Effector memory CD8-positive, alpha-beta T cell (primary cell): ENCODE results near the gene PUS3.
"Not testable (repeated sequence)": the region's sequence is repeated elsewhere in the genome, so short reads cannot be mapped to it uniquely, and the experiment has no call there.

Experiments used
- ATAC-seq: fragments of 150-1000 bp; cut with Tn5 transposase; replicated peaks from 2 replicates; pipeline ENCODE4 v1.10.0; 2021; ENCODE audit warnings: mild to moderate bottlenecking, moderate library complexity
- DNase-seq, 3 experiments: peaks; one replicate each; pipeline ENCODE4 v3.0.0; 2021
- H3K27ac Mint-ChIP-seq, 2 donors: one replicate each; pipeline ENCODE4 v1.8.0; 2022; ENCODE audit warnings: mild to moderate bottlenecking in 2 of 2, mixed read lengths in 2 of 2, moderate library complexity in 2 of 2
- H3K27me3 Mint-ChIP-seq, 2 donors: one replicate each; pipeline ENCODE4 v1.8.0; 2022; ENCODE audit warnings: mixed read lengths in 2 of 2
- H3K36me3 Mint-ChIP-seq: one replicate; pipeline ENCODE4 v1.8.0; 2022; ENCODE audit warnings: mild to moderate bottlenecking, moderate library complexity, mixed read lengths; ENCODE audit not compliant: insufficient read depth
- H3K4me1 Mint-ChIP-seq, 2 donors: one replicate each; pipeline ENCODE4 v1.8.0; 2022; ENCODE audit warnings: low read depth in 2 of 2, mixed read lengths in 2 of 2
- H3K4me3 Mint-ChIP-seq, 2 donors: one replicate each; pipeline ENCODE4 v1.8.0; 2022; ENCODE audit warnings: mild to moderate bottlenecking in 2 of 2, mixed read lengths in 2 of 2, moderate library complexity in 2 of 2
- H3K9me3 Mint-ChIP-seq, 2 donors: one replicate each; pipeline ENCODE4 v1.8.0; 2022; ENCODE audit warnings: mixed read lengths in 2 of 2

Gene PUS3

DNA sequence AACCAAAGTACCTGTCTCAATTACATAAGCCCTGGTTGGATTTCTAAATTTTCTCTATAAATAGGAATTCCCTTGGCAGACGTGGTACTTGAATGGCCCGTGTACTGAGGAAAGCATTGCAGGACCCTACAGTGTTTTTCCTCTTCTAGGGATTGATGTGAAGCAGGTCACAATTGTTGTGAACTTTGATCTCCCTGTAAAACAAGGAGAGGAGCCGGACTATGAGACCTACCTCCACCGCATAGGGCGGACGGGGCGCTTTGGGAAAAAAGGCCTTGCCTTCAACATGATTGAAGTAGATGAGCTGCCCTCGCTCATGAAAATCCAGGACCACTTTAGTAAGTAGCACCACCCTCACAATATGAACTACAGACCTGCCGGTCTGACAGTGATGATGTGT is 18.0 kb upstream of the PUS3 start:
- Mint-ChIP-seq H3K36me3 (no peaks in the 10 kb centered on the region), H3K27ac (no peak overlapping the region), H3K27me3 (peaks cover 41 to 63% of the 10 kb centered on the region in 2 donors), H3K9me3 (no peaks in the 10 kb centered on the region), H3K4me3 (no peak overlapping the region), H3K4me1 (peaks cover 0 to 1% of the 10 kb centered on the region in 2 donors)
- DNase-seq (no peak), ATAC-seq (no peak)

DNA sequence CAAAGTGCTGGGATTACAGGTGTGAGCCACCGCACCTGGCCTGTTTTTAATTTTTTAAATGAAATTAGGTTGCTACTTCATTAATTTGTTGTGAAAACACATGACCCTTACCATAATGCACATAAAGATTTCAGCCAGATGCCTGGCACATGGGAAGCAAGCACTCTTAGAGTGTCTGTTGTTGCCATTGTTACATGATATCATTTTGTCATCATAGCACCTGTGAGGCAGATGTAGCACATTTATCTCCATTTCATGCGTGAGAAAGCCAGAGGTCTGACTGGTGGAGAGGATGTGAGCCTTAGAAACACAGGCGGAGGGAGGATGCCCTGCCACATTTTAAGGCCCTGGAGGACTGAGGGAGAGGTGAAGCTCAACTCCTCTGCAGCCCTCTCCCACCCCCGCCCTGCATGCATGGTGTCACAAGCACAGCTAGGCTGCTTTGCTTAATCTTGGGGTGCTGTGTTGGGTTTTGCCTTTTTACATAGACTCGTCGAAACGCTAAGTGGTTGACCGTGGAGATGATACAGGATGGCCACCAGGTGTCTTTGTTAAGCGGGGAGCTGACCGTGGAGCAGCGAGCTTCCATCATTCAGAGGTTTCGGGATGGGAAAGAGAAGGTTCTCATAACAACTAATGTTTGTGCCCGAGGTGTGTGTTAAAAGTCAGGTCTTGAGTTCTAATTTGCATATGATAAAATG is 15.3 kb upstream of the PUS3 start:
- Mint-ChIP-seq H3K36me3 (no peaks in the 10 kb centered on the region), H3K4me1 (peaks cover 0 to 1% of the 10 kb centered on the region in 2 donors), H3K4me3 (no peak overlapping the region), H3K27ac (no peak overlapping the region), H3K9me3 (no peaks in the 10 kb centered on the region), H3K27me3 (peaks cover 47 to 49% of the 10 kb centered on the region in 2 donors)
- ATAC-seq = no peak
- DNase-seq = no peak

DNA sequence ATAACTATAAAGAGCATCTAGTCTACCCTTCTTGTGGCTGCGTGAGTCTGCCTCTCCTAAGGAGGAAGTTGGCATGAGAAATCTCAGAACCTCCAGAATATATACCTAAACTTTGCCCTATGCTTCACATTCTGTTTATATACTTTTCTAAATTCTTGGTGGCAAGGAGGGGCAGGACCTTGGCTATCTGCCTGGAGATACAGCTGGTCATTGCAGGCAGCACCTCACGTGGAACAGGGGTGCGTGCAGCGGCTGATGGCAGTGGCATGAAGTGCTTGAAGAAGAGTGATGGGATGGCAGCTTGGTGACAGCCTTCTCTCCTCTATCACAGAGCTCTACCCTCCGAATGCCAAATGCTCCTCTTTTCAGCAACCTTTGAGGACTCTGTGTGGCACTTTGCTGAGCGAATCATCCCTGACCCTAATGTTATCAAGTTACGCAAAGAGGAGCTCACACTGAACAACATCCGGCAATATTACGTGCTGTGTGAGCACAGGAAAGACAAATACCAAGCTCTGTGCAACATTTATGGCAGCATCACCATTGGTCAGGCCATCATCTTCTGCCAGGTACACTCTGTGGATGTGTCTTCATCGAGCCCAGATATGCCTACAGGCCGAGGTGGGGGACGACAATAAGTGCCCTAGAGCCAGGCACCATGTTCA is 13.8 kb upstream of the PUS3 start:
- Mint-ChIP-seq H3K36me3 (no peaks in the 10 kb centered on the region), H3K4me3 (no peak overlapping the region), H3K27ac (no peak overlapping the region), H3K9me3 (no peaks in the 10 kb centered on the region), H3K27me3 (peaks cover 50 to 57% of the 10 kb centered on the region in 2 donors), H3K4me1 (no peaks in the 10 kb centered on the region)
- ATAC-seq = no peak
- no peak for DNase-seq

DNA sequence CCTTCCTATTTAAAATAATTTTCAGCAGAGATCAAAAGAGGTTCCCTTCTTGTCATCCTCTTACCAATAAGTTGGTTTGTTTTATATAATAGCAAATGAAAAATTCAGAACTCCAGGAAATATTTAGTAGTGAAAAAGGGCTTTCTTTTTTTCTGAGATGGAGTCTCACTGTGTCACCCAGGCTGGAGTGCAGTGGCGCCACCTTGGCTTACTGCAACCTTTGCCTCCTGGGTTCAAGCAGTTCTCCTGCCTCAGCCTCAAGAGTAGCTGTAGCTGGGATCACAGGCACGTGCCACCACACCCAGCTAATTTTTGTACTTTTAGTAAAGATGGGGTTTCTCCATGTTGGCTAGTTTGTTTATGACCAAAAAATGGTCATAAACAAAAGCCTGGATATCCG is 11.6 kb upstream of the PUS3 start:
- H3K27ac Mint-ChIP-seq, ATAC-seq, H3K36me3 Mint-ChIP-seq, H3K9me3 Mint-ChIP-seq, H3K4me3 Mint-ChIP-seq, DNase-seq, H3K4me1 Mint-ChIP-seq: not testable (repeated sequence)
- H3K27me3 Mint-ChIP-seq = peaks cover 55 to 64% of the 10 kb centered on the region in 2 donors

DNA sequence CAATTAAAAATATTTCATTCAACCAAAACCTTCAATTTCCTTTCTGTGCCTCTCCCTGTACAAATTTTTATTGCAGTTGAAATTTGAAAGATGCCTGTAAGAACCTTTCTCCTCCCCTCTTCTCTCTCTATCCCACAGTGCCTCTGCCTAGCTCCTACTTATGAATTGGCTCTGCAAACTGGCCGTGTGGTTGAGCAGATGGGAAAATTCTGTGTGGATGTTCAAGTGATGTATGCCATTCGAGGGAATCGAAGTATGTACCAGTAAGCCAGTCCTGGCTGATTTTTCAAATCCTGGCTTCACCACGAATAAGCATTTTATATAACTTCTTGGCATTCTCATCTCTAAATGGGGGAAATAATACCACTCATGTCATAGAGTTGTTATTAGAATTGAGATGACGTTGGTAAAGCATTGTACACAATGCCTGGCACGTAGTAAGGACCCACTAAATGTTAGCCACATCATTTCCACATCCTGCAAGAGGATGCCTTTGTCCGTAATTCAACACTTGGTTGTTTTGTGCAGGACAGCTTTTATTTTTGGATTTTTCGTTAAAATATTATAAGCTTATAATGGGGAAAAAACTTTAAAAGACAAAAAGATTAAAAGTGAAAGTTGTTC is 7.3 kb upstream of the PUS3 start:
- Mint-ChIP-seq H3K4me1 (no peaks in the 10 kb centered on the region), H3K36me3 (no peaks in the 10 kb centered on the region), H3K27me3 (peaks cover 38 to 55% of the 10 kb centered on the region in 2 donors), H3K4me3 (no peak overlapping the region), H3K9me3 (no peaks in the 10 kb centered on the region), H3K27ac (no peak overlapping the region)
- ATAC-seq = no peak
- no peak for DNase-seq

DNA sequence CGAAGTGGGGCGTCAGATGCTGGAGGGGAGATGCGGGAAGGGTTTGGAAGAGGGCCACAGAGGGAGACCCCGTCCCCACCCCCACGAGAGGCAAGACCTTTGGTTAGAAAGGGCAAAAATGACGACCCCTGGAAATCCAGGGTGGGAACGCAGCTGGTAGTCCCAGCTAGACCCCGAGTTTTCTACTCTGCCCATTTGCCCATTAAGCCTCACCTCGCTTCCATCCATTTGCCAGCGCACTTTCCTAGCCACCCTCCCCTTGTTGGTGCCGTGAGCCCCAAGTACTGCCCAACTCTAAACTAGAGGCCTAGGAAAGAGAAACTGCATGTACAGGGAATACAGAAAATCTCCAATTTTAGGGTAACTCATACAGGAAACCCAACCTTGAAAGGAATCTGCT is 1.7 kb upstream of the PUS3 start:
- DNase-seq (no peak), ATAC-seq (no peak)
- Mint-ChIP-seq H3K27me3 (peaks cover 29 to 36% of the 10 kb centered on the region in 2 donors), H3K4me1 (peaks cover 11 to 26% of the 10 kb centered on the region in 2 donors), H3K36me3 (peaks cover 13% of the 10 kb centered on the region), H3K4me3 (peak overlapping the region; percentile 53 to 96), H3K9me3 (no peaks in the 10 kb centered on the region), H3K27ac (no peak overlapping the region)

DNA sequence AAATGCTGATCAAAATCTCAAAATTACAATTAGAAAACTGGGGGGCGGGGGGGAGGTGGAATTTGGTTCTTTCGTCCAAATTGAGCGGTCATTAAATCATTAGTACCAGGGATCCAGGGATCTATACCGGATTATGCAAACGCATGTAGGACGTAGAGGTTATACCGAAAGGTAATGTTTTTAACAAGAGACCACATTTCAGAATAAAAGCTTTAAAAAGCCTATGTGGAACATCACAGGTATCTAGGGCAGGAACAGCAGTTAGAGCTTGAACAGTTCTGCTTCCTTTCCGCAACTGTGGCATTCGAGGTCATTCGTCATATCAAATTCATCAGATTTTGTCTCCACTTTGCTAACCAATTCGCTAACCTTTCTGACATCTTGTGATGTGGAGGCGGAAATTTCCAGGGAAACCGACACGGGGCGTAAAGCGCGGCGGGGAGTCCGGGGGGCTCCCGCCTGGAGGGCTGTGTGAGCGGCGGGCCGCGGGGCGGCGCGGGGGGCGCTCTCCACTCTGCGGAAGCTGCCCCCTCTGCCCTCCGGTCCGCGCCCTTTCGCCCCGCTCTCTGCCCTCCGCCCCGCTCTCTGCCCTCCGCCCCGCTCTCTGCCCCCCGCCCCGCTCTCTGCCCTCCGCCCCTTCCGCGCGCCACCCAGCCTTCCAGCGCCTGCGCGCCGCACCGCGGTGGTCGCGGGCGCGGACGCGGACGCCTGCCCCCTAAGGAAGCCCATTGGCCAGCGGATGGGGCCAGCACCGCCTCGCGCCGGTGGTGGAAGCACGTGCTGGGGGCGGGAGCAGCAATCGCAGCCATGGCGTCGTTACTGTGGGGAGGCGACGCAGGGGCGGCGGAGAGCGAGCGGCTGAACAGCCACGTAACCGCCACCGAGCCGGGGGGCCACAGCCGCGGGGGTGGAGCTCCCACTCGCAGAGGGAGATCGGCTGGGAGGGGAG is 979 bp upstream of the PUS3 start, which contains the start of gene DDX25:
DDX25 (plus strand) TSS at position 798 of the 949 bp plus-strand sequence; CDS start at position 808, 10 bp downstream.
- H3K36me3 Mint-ChIP-seq = peaks cover 13% of the 10 kb centered on the region
- peaks cover 27 to 36% of the 10 kb centered on the region in 2 donors for H3K27me3 Mint-ChIP-seq
- no peaks in the 10 kb centered on the region for H3K9me3 Mint-ChIP-seq
- DNase-seq (peak in 1 of 3 experiments; percentile 5), ATAC-seq (peak; percentile 43)
- H3K4me1 Mint-ChIP-seq = peaks cover 11 to 30% of the 10 kb centered on the region in 2 donors
- peak within 1 kb of the TSS; percentile 81 to 94 for H3K27ac Mint-ChIP-seq
- H3K4me3 Mint-ChIP-seq = peak within 1 kb of the TSS; percentile 95 to 96

DNA sequence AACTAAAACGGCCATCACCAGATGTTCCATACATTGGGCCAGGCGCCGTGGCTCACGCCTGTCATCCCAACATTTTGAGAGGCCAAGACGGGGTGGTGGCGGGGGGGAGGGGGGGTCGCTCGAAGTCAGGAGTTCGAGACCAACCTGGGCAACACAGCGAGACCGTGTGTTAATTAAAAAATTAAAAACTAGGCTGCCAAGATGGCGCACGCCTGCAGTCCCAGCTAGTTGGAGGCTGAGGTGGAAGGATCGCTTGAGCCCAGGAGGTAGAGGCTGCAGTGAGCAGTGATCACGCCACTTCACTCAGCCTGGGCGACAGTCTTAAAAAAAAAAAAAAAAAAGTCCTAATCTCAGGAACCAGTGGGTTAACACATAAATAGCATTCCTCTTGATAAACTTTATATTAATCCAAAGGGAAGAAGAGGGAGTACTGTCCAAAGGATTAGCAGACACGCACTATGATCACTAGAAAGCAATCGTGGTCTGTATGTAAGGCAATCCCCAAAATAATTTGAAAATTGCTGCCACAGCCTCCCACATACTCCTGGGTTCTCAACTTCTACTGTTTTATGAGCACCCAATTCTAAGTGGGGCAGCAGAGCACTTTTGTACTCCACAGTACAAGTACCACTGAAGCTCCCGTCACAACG is 604 bp downstream of the PUS3 start:
- Mint-ChIP-seq H3K27ac (peak overlapping the region; percentile 81 to 94), H3K4me3 (peak overlapping the region; percentile 95 to 96), H3K36me3 (peaks cover 18% of the 10 kb centered on the region), H3K9me3 (no peaks in the 10 kb centered on the region), H3K4me1 (peaks cover 12 to 30% of the 10 kb centered on the region in 2 donors), H3K27me3 (peaks cover 27% of the 10 kb centered on the region in 2 donors)
- no peak for DNase-seq
- no peak for ATAC-seq

DNA sequence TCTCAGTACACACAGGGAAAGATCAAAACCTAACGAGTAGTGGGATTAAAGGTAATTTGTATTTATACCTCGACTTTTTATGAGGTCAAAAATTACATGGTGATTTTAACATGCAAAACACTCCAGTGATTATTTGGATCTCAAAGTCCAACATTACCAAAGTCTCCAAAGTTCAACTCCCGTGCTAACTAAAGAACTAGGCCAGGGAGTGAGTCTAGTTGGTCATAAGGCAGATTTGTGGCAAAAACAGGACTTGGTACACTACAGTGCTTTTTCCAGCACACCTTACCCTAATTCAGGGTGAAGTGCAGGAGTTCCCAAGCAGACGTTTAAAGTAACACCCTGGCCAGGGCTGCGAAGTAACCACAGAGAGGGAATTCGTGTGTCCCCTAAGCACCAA is 1.1 kb downstream of the PUS3 start:
- no peaks in the 10 kb centered on the region for H3K9me3 Mint-ChIP-seq

DNA sequence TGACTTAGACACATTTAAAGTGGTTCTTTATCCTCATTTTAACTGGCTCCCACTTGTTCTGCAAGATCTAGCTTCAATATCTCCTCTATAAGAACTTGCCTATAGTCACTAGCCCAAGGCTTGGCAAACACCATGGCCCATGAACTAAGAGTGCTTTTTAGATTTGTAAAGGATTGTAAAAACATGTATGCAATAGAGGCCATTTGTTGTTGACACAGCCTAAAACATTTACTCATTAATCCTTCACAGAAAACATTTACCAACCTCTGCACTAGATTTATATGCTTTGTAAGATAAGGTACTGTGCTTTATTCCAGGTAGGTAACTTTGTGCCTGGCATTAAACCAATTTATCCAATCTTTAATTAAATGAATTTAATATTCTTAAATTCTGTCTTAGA is 10.0 kb downstream of the PUS3 start:
- H3K36me3 Mint-ChIP-seq = peaks cover 35% of the 10 kb centered on the region
- no peak for ATAC-seq
- peaks cover 14 to 22% of the 10 kb centered on the region in 2 donors for H3K4me1 Mint-ChIP-seq
- H3K27ac Mint-ChIP-seq = peak overlapping the region in 1 of 2 donors; percentile 7
- H3K9me3 Mint-ChIP-seq = no peaks in the 10 kb centered on the region
- H3K4me3 Mint-ChIP-seq = no peak overlapping the region
- H3K27me3 Mint-ChIP-seq = no peaks in the 10 kb centered on the region
- no peak for DNase-seq

More for the DNA sequence above, 1.1 kb downstream of the PUS3 start:
- Mint-ChIP-seq H3K27me3 (peaks cover 27% of the 10 kb centered on the region in 2 donors), H3K36me3 (peaks cover 18% of the 10 kb centered on the region), H3K4me1 (peaks cover 12 to 34% of the 10 kb centered on the region in 2 donors), H3K4me3 (peak overlapping the region; percentile 95 to 96), H3K27ac (peak overlapping the region in 1 of 2 donors; percentile 22)
- DNase-seq (no peak), ATAC-seq (no peak)

DNA sequence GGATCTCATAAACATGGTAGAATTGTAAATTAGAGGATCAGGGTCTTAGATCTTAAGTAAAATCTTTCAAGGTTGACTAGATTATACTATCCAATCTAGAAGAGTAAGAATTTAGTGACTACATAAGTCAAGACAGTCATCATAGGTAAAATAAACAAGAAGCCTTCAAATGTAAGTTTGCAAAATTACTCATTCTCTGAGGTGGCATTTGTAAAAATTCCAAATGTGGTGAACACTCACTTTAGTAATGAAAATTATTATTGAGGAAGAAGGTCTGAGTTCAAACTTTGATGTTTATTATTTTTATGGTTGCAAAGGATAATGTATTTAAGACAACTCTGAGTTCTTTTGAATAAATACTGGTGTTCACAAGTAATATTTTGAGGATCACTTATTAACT is 10.9 kb downstream of the PUS3 start:
- Mint-ChIP-seq H3K4me1 (peaks cover 18 to 25% of the 10 kb centered on the region in 2 donors), H3K36me3 (peaks cover 39% of the 10 kb centered on the region), H3K27me3 (no peaks in the 10 kb centered on the region)

DNA sequence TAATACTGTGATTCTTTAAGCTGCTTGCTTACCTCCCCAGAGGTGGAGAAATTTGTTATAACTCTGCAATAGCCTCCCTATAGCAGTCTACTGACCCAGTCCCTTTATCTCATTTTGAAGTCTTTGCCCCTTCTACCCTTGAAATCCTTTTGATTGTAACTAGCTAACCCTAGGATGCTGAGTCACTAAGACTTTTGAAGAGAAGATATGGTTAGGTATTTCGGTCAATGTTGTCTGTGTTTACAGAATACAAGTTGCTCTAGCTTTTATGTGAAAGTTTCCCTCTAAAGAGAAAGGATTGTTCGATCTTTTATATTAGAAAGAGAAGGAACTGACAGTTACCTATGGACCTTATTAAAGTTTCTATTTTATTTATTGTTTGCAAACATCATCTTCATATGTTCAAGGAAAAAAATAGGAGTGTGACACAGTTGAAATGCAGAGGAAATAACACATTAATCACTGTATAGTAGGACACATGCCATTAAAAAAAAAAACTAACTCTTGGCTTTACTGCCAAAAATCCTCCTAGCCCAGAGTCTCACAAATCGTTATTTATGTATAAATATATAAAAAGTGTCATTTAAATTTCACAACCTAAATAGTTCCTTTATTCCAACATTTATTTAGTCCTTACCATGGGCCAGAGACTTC is 12.4 kb downstream of the PUS3 start:
- H3K36me3 Mint-ChIP-seq = peaks cover 46% of the 10 kb centered on the region
- no peak for DNase-seq
- no peak for ATAC-seq

More for the DNA sequence above, 10.9 kb downstream of the PUS3 start:
- Mint-ChIP-seq H3K27ac (peak overlapping the region in 1 of 2 donors; percentile 25), H3K9me3 (no peaks in the 10 kb centered on the region), H3K4me3 (no peak overlapping the region)
- ATAC-seq (no peak), DNase-seq (no peak)

More for the DNA sequence above, 12.4 kb downstream of the PUS3 start:
- no peaks in the 10 kb centered on the region for H3K27me3 Mint-ChIP-seq
- H3K4me1 Mint-ChIP-seq = peaks cover 21 to 27% of the 10 kb centered on the region in 2 donors
- peak overlapping the region in 1 of 2 donors; percentile 6 for H3K4me3 Mint-ChIP-seq
- H3K27ac Mint-ChIP-seq = no peak overlapping the region
- H3K9me3 Mint-ChIP-seq = no peaks in the 10 kb centered on the region
